ENCODE results near the gene ATP2C1. TPM values are rescaled to one million over a fixed set of nuclear protein-coding genes. Genes with fewer than 3 reads are reported as not detected.
A peak's percentile ranks its signal among the peaks of the same experiment; 100 is the strongest.
"Not testable (repeated sequence)": the region's sequence is repeated elsewhere in the genome, so short reads cannot be mapped to it uniquely, and the experiment has no call there.

The ATP2C1 gene
- total RNA-seq, 3 donors from 2014 or later, result 54.9 to 61.6 (median 56.9) TPM

DNA sequence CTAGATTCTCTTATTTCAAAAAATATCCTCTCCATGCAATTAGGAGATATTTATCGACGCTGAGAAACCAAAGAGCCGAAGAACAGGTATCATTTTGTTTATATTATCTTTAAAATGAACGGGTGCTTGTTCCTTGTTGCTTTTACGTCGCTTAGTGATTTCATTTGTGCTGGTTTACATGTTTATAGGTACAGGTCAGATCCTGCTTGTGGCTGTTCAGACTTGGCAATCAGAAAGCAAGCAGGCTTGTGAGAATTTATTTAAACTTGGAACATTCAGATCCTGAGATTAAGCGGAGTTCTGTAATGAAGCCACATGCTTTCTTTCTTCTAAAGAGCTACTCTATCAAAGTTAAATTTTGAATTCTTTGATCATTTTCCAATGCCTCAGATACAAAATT is 43.0 kb upstream of the ATP2C1 start:
- intact Hi-C loops (cut with DNase I, micrococcal nuclease), result no loop called here
- DNase-seq (no peak), ATAC-seq (no peak)
- Histone ChIP-seq H3K36me3 (ENCODE audit: low read depth) (no peaks in the 10 kb centered on the region), H3K4me1 (ENCODE audit: low read depth) (peaks cover 13% of the 10 kb centered on the region), H3K9me3 (no peaks in the 10 kb centered on the region), H3K4me3 (no peak overlapping the region)
- TF ChIP-seq, protein P1, sequence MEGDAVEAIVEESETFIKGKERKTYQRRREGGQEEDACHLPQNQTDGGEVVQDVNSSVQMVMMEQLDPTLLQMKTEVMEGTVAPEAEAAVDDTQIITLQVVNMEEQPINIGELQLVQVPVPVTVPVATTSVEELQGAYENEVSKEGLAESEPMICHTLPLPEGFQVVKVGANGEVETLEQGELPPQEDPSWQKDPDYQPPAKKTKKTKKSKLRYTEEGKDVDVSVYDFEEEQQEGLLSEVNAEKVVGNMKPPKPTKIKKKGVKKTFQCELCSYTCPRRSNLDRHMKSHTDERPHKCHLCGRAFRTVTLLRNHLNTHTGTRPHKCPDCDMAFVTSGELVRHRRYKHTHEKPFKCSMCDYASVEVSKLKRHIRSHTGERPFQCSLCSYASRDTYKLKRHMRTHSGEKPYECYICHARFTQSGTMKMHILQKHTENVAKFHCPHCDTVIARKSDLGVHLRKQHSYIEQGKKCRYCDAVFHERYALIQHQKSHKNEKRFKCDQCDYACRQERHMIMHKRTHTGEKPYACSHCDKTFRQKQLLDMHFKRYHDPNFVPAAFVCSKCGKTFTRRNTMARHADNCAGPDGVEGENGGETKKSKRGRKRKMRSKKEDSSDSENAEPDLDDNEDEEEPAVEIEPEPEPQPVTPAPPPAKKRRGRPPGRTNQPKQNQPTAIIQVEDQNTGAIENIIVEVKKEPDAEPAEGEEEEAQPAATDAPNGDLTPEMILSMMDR (IDR thresholded peaks at IDR 0.05), result no peak

DNA sequence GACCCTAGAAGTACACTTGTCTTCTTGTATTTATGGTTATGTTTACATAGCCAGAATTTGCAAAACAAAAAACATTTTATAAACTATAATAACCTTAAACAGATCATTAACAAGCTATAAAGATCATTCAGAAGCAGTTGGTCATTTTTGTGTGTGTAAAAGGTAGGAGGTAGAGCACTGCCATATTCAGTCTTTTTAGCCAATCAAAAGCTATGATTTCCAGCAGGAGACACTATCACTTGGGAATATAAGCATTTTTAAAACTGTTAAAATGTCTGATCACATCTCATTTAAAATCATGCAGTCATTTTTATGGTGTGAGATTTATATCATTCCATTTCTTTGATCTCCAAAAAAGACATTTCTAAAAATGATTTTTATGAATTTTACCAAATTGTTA is 42.6 kb upstream of the ATP2C1 start:
- peaks cover 13% of the 10 kb centered on the region for H3K4me1 ChIP-seq (ENCODE audit: low read depth)
- no peaks in the 10 kb centered on the region for H3K36me3 ChIP-seq (ENCODE audit: low read depth)
- TF ChIP-seq, protein P1 (IDR thresholded peaks at IDR 0.05), result no peak
- DNase-seq, result no peak
- no peaks in the 10 kb centered on the region for H3K9me3 ChIP-seq
- ATAC-seq, result no peak
- H3K4me3 ChIP-seq, result no peak overlapping the region
- intact Hi-C loops (cut with DNase I, micrococcal nuclease), result no loop called here

DNA sequence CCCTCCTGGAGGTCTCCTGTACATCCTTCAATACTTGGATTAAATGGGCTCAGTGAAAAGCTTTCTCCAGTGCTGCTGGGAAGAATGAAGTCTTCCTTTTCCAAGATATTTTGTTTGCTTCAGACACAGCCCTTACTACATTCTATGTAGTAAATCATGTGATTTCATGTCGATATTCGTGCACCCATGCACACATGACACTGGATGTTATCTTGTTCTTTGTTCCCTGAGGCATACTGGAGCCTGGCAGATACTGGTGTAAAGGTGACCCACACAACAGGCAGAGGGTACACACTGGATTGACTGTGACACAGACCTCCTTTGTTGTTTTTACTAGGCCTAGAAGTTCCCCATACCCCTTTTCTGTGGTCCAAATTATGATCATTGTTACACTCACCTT is 40.3 kb upstream of the ATP2C1 start:
- TF ChIP-seq, protein P1 (IDR thresholded peaks at IDR 0.05), result no peak
- Histone ChIP-seq H3K36me3 (ENCODE audit: low read depth) (no peaks in the 10 kb centered on the region), H3K9me3 (no peaks in the 10 kb centered on the region), H3K4me3 (no peak overlapping the region), H3K4me1 (ENCODE audit: low read depth) (peaks cover 13% of the 10 kb centered on the region)
- DNase-seq (no peak), ATAC-seq (no peak)
- intact Hi-C loops (cut with DNase I, micrococcal nuclease), result no loop called here

DNA sequence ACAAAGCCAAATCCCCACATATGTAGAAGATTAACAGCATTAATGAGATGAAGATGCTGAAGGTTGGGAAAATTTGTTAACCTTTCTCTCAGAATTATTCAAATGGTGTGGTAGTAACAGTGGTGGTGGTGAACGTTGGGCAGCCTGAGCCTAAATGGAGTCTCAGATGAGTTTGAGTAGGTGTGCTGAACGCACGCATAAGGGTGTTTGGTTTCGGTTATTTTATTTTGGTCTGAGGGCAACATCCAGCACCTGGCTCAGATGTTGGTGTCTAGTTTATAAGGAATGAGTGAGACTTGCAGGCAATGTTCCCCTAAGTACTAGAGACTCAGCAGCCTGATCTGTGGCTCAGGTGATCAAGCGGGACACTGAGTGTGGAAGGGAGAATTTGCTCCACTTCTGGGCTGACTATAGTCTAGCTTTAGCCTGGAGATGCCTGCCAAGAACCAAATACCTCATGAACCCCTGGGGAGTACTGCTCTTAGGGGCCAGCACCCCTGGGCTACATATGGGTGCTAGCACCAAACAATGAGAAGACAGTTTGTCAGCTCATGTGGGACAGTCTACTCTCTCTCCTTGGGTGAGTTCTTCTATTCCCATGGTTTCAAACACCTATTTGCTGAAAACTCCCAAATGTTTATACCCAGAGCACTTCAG is 39.5 kb upstream of the ATP2C1 start:
- no peak overlapping the region for H3K4me3 ChIP-seq
- no peaks in the 10 kb centered on the region for H3K36me3 ChIP-seq (ENCODE audit: low read depth)
- no peak for ATAC-seq
- TF ChIP-seq, protein P1 (IDR thresholded peaks at IDR 0.05), result no peak
- H3K4me1 ChIP-seq (ENCODE audit: low read depth), result peaks cover 9% of the 10 kb centered on the region
- DNase-seq, result no peak
- intact Hi-C loops (cut with DNase I, micrococcal nuclease), result no loop called here
- no peaks in the 10 kb centered on the region for H3K9me3 ChIP-seq

DNA sequence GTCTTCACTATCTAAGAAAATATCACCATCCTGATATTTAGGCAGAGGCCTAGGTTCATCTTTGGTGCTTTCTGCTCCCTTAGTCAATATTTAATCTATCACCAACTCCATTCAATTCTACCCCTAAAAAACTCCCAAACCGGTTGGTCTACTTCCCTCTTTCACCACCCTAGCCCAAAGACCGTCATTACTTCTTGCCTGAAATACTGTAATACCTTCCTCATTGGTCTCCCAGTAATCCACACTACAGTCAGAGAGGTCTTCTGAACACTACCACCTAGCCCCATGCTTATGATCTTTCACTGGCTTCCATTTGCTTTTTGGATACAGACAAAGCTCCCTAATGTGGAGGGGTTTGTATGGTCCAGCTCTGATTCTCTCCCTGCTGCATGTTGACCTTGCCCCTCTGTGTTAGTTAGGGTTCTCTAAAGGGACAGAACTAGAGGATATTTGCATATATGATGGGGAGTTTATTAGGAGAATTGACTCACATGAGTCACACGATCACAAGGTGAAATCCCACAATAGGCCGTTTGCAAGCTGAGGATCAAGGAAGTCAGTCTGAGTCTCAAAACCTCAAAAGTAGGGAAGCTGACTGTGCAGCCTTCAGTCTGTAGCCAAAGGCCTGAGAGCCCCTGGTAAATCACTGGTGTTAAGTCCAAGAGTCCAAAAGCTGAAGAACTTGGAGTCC is 36.4 kb upstream of the ATP2C1 start:
- H3K4me1 ChIP-seq (ENCODE audit: low read depth), result no peaks in the 10 kb centered on the region
- ATAC-seq, result peak; percentile 36
- DNase-seq, result peak in 1 of 3 donors; percentile 8
- H3K4me3 ChIP-seq, result no peak overlapping the region
- H3K36me3 ChIP-seq (ENCODE audit: low read depth), result no peaks in the 10 kb centered on the region
- TF ChIP-seq, protein P1 (IDR thresholded peaks at IDR 0.05), result no peak
- H3K9me3 ChIP-seq, result no peaks in the 10 kb centered on the region
- intact Hi-C loops (cut with DNase I, micrococcal nuclease), result no loop called here

DNA sequence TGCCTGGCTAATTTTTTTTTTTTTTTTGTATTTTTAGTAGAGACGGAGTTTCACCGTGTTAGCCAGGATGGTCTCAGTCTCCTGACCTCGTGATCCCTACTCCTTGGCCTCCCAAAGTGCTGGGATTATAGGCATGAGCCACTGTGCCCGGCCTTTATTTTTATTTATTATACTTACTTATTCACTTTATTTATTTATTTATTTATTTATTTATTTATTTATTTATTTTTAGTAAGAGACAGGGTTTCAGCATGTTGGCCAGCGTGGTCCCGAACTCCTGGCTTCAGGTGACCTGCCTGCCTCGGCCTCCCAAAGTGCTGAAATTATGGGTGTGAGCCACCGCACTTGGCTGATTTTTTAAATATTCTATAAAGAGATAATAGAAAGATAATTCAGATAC is 31.8 kb upstream of the ATP2C1 start:
- DNase-seq; H3K9me3 ChIP-seq; H3K4me1 ChIP-seq (ENCODE audit: low read depth); H3K4me3 ChIP-seq; H3K36me3 ChIP-seq (ENCODE audit: low read depth); ATAC-seq; intact Hi-C loops (cut with DNase I, micrococcal nuclease): not testable (repeated sequence)
